Sigmoid colon (tissue), 4 donors: ENCODE results near the gene PLPP4.

Experiments
- EP300 ChIP-seq, 4 donors: sonication (generic); formaldehyde crosslinking; IDR thresholded peaks; one replicate each; pipeline ENCODE4 v1.6.1; 2017; ENCODE audit warnings: antibody characterized with exemption in 4 of 4
- POLR2A ChIP-seq, 2 donors: fragments of 450-650 bp; IDR thresholded peaks; one replicate each; pipeline ENCODE4 v1.6.1; 2016; ENCODE audit warnings: antibody characterized with exemption in 2 of 2, mild to moderate bottlenecking in 2 of 2, moderate library complexity in 2 of 2
- POLR2AphosphoS5 ChIP-seq, 4 donors: sonication (generic); formaldehyde crosslinking; IDR thresholded peaks; one replicate each; pipeline ENCODE4 v1.6.1; 2017; ENCODE audit warnings: antibody characterized with exemption in 4 of 4
- TF ChIP-seq, protein P1 (sequence below), 4 experiments: fragments of 450-650 bp in 3 of 4; fragments of 200-600 bp in 1 of 4; IDR thresholded peaks; one replicate each; pipeline ENCODE4 v1.5.1; 2016 to 2019; ENCODE audit warnings: antibody characterized with exemption in 4 of 4, mild to moderate bottlenecking in 3 of 4, moderate library complexity in 2 of 4

DNA sequence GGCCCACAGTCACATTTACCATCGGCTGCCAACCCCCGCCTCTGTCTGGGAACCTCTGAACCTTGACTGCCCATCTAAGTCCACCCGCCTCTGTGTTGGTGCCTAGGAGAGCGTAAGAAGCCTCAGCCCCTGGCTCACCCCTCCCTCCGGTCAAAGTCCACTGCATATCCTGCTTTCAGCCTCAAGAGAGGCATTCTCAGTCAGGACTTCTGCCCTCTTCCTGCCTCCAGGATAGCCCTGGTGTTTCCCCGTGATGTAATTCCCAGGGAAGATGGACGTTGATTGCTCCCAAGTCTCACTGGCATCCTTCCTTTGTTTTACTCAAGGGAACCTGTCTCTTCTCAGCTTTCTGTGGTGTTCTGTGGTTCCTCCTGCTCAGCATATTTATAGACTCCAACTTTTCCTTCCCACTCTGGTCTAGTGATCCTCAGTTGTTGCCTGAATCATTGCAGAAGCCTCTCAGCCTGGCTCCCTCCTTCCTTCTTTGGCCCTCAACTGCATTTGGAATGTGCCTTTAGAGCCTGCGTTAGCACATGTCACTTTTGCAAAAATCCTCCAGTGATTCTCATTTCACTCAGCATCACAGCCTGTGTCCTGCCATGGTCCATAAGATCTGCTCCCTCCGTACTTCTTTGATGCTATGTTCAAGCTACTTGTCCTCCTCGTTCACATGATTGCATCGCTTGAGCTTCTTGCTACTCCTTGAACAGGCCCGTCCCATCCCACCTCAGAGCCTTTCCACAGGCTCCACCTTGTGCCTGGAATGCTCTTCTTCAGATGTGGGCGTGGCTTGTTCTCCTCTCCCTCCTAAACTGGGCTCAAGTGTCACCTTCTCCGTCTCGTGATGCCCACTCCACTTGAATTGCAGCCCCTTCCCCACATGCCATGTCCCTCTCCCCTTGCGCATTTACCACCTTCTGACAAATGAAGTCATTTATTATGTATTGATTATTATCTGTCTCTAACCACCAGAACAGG is 124.2 kb downstream of the PLPP4 start:
- TF ChIP-seq, protein P1, sequence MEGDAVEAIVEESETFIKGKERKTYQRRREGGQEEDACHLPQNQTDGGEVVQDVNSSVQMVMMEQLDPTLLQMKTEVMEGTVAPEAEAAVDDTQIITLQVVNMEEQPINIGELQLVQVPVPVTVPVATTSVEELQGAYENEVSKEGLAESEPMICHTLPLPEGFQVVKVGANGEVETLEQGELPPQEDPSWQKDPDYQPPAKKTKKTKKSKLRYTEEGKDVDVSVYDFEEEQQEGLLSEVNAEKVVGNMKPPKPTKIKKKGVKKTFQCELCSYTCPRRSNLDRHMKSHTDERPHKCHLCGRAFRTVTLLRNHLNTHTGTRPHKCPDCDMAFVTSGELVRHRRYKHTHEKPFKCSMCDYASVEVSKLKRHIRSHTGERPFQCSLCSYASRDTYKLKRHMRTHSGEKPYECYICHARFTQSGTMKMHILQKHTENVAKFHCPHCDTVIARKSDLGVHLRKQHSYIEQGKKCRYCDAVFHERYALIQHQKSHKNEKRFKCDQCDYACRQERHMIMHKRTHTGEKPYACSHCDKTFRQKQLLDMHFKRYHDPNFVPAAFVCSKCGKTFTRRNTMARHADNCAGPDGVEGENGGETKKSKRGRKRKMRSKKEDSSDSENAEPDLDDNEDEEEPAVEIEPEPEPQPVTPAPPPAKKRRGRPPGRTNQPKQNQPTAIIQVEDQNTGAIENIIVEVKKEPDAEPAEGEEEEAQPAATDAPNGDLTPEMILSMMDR (IDR thresholded peaks at IDR 0.05) = no peak
- TF ChIP-seq POLR2AphosphoS5 (IDR thresholded peaks at IDR 0.05) (no peak), POLR2A (IDR thresholded peaks at IDR 0.05) (no peak), EP300 (IDR thresholded peaks at IDR 0.05) (no peak)
